Retinal pigment epithelial cell (primary cell): ENCODE measurements around the gene GARS1.

ENCODE experiments used
- DNase-seq: peaks from one replicate; pipeline ENCODE4 v3.0.0-alpha.2; 2010; ENCODE audit warnings: low read depth
- H3K4me3 ChIP-seq: 2 replicates; pipeline ENCODE4 v1.5.1; 2011; ENCODE audit warnings: mild to moderate bottlenecking, low read length, control low read depth, moderate library complexity
- TF ChIP-seq, protein P1 (sequence below): conservative IDR thresholded peaks from 2 replicates; pipeline ENCODE4 v1.5.1; 2011; ENCODE audit warnings: low read depth, low read length, control low read depth, inconsistent platforms

Gene GARS1

GRCh38 chr7:30618961-30619360 lies 24.3 kb downstream of the GARS1 start:
- DNase-seq, result no peak
- H3K4me3 ChIP-seq, result no peak overlapping the region
- TF ChIP-seq, protein P1, sequence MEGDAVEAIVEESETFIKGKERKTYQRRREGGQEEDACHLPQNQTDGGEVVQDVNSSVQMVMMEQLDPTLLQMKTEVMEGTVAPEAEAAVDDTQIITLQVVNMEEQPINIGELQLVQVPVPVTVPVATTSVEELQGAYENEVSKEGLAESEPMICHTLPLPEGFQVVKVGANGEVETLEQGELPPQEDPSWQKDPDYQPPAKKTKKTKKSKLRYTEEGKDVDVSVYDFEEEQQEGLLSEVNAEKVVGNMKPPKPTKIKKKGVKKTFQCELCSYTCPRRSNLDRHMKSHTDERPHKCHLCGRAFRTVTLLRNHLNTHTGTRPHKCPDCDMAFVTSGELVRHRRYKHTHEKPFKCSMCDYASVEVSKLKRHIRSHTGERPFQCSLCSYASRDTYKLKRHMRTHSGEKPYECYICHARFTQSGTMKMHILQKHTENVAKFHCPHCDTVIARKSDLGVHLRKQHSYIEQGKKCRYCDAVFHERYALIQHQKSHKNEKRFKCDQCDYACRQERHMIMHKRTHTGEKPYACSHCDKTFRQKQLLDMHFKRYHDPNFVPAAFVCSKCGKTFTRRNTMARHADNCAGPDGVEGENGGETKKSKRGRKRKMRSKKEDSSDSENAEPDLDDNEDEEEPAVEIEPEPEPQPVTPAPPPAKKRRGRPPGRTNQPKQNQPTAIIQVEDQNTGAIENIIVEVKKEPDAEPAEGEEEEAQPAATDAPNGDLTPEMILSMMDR, result no peak

- no peak overlapping the region for H3K4me3 ChIP-seq
- TF ChIP-seq, protein P1, result no peak
- DNase-seq, result no peak
Observed at GRCh38 chr7:30625283-30625682, 30.6 kb downstream of the GARS1 start.

DNA sequence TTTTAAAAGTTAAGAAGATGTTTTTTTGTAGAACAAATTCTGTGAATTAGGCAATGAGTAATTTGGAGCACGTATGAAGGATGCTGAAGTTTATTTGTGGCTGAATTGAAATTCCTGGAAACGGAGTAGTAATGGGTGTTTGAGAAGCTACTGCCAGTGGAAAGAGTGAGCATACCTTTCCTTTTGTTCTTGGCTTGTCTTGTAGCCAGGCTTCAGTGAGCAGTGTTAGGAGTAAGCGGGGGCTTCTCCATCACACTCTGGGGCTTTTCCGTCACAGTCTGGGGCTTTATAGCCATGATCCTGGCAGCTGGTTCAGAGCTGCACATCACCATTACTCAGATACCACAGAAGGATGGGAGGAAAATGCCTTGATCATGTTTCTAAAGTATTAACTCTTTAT lies 32.3 kb downstream of the GARS1 start:
- H3K4me3 ChIP-seq, result no peak overlapping the region
- TF ChIP-seq, protein P1, result no peak
- no peak for DNase-seq

DNA sequence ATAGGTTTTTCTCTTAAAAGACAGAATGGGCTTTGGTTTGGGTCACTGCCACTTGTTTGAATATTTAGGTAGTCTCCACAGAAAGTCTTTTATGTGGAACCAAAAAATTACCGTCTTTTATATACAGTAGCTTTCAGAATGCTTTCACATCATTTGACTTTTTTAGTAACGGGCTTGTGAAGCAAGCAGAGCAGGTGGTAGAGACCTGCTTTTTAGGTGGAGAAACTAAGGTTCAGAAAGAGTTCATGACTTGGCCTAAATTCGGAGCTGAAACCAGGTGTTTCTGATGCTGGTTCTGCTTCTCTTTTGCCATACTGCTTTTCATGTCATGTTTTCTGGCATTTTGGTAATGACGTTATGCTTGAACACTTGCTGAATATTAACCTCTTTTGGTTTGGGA lies 36.3 kb downstream of the GARS1 start:
- no peak overlapping the region for H3K4me3 ChIP-seq
- no peak for DNase-seq
- TF ChIP-seq, protein P1, result no peak

DNA sequence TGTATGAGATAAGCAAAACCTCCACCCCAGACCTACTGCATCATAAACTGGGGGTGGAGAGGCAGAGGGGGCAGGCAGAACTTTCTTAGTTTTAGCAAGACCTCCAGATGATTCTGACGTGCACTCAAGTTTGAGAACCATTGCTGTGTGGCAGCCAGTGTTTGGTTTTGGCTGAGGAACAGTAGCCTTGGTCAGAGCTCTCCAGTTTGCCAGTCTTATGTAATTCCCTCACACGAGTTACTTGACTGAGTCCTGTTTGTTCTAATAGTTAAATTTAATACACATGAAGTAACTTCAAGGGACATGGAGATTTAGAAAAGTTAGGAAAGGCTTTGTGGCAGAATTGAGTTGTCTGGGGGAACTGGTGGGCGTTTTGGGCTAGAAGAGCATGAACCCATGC lies 38.5 kb downstream of the GARS1 start:
- no peak overlapping the region for H3K4me3 ChIP-seq
- DNase-seq, result no peak
- TF ChIP-seq, protein P1, result no peak

GRCh38 chr7:30634193-30634626 lies 39.5 kb downstream of the GARS1 start:
- TF ChIP-seq, protein P1, result no peak
- DNase-seq, result no peak
- H3K4me3 ChIP-seq, result no peak overlapping the region

GRCh38 chr7:30634634-30635201 lies 40.0 kb downstream of the GARS1 start:
- TF ChIP-seq, protein P1, result no peak

More at GRCh38 chr7:30634634-30635201, 40.0 kb downstream of the GARS1 start:
- no peak overlapping the region for H3K4me3 ChIP-seq
- DNase-seq, result no peak
